ENCODE data around the gene SYTL3. TPM values are rescaled to one million over a fixed set of nuclear protein-coding genes. Genes with fewer than 3 reads are reported as not detected.

SYTL3 gene
- total and polyA plus RNA-seq, 3 donors from 2014 or later: 7.0 to 11.0 (median 10.2) TPM

GRCh38 chr6:158783851-158784250, 134.0 kb downstream of the SYTL3 start:
- intact Hi-C loops (cut with DNase I; ENCODE audit: low total_unique reads): no loop called here

GRCh38 chr6:158784505-158784904, 134.7 kb downstream of the SYTL3 start:
- Histone ChIP-seq H3K27ac (no peak overlapping the region), H3K36me3 (ENCODE audit: low read depth, missing control alignments) (no peaks in the 10 kb centered on the region), H3K4me1 (peaks cover 2% of the 10 kb centered on the region)

More at GRCh38 chr6:158783851-158784250, 134.0 kb downstream of the SYTL3 start:
- H3K27ac ChIP-seq: no peak overlapping the region
- no peak for TF ChIP-seq POLR2A (IDR thresholded peaks at IDR 0.05)
- TF ChIP-seq CTCF (IDR thresholded peaks at IDR 0.05): no peak
- 93 to 94% methylated on average over 5 of the region's 5 CpGs for WGBS, 2 donors
- no peaks in the 10 kb centered on the region for H3K36me3 ChIP-seq (ENCODE audit: low read depth, missing control alignments)
- H3K4me1 ChIP-seq: no peaks in the 10 kb centered on the region
- no peak overlapping the region for H3K4me3 ChIP-seq
- no peaks in the 10 kb centered on the region for H3K9me3 ChIP-seq
- no peaks in the 10 kb centered on the region for H3K27me3 ChIP-seq
- DNase-seq: no peak

GRCh38 chr6:158785036-158785435, 135.2 kb downstream of the SYTL3 start:
- Histone ChIP-seq H3K4me3 (no peak overlapping the region), H3K27me3 (no peaks in the 10 kb centered on the region), H3K9me3 (no peaks in the 10 kb centered on the region), H3K4me1 (peaks cover 6% of the 10 kb centered on the region), H3K27ac (no peak overlapping the region), H3K36me3 (ENCODE audit: low read depth, missing control alignments) (no peaks in the 10 kb centered on the region)
- WGBS, 2 donors: 93 to 96% methylated on average over 12 of the region's 12 CpGs
- DNase-seq: no peak
- no peak for TF ChIP-seq CTCF (IDR thresholded peaks at IDR 0.05)
- no peak for TF ChIP-seq POLR2A (IDR thresholded peaks at IDR 0.05)
- intact Hi-C loops (cut with DNase I; ENCODE audit: low total_unique reads): no loop called here

More at GRCh38 chr6:158784505-158784904, 134.7 kb downstream of the SYTL3 start:
- DNase-seq: no peak
- intact Hi-C loops (cut with DNase I; ENCODE audit: low total_unique reads): no loop called here
- Histone ChIP-seq H3K4me3 (no peak overlapping the region), H3K9me3 (no peaks in the 10 kb centered on the region), H3K27me3 (no peaks in the 10 kb centered on the region)
- 69 to 94% methylated on average over 6 of the region's 6 CpGs for WGBS, 2 donors
- TF ChIP-seq POLR2A (IDR thresholded peaks at IDR 0.05): no peak
- TF ChIP-seq CTCF (IDR thresholded peaks at IDR 0.05): no peak

GRCh38 chr6:158786645-158787304, 136.9 kb downstream of the SYTL3 start:
- no peak for DNase-seq
- H3K36me3 ChIP-seq (ENCODE audit: low read depth, missing control alignments): no peaks in the 10 kb centered on the region

More at GRCh38 chr6:158786645-158787304, 136.9 kb downstream of the SYTL3 start:
- TF ChIP-seq CTCF (IDR thresholded peaks at IDR 0.05) (no peak), POLR2A (IDR thresholded peaks at IDR 0.05) (no peak)
- Histone ChIP-seq H3K27me3 (no peaks in the 10 kb centered on the region), H3K4me1 (peaks cover 6% of the 10 kb centered on the region), H3K4me3 (no peak overlapping the region), H3K9me3 (no peaks in the 10 kb centered on the region), H3K27ac (no peak overlapping the region)
- WGBS, 2 donors: 91 to 94% methylated on average over 6 of the region's 6 CpGs
- intact Hi-C loops (cut with DNase I; ENCODE audit: low total_unique reads): no loop called here
